GM21619 (cell line): ENCODE results near the gene AVP.

ENCODE experiments used
- ATAC-seq: cut with Tn5 transposase; IDR thresholded peaks from one replicate; pipeline ENCODE4 v1.9.1; 2021; ENCODE audit not compliant: unreplicated experiment

Gene AVP

DNA sequence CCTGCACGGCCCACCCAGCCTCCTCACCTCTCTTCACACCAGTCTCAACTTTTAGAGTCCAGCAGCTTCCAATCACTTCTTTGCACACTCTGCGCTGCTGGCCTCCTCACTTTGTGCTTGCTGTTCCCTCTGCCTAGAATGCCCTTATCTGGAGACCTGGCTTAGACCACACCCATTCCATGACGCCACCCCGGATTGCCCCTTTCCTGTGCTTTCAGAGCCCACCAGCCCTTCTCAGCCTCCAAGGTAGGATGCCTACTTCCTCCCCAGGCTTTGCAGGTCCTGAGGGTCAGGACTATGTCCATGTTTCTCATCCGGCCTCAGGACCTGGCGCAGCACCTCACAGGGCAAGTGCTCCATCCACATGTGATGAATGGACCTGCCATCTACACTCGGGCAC, 27.0 kb upstream of the AVP start:
- no peak for ATAC-seq

DNA sequence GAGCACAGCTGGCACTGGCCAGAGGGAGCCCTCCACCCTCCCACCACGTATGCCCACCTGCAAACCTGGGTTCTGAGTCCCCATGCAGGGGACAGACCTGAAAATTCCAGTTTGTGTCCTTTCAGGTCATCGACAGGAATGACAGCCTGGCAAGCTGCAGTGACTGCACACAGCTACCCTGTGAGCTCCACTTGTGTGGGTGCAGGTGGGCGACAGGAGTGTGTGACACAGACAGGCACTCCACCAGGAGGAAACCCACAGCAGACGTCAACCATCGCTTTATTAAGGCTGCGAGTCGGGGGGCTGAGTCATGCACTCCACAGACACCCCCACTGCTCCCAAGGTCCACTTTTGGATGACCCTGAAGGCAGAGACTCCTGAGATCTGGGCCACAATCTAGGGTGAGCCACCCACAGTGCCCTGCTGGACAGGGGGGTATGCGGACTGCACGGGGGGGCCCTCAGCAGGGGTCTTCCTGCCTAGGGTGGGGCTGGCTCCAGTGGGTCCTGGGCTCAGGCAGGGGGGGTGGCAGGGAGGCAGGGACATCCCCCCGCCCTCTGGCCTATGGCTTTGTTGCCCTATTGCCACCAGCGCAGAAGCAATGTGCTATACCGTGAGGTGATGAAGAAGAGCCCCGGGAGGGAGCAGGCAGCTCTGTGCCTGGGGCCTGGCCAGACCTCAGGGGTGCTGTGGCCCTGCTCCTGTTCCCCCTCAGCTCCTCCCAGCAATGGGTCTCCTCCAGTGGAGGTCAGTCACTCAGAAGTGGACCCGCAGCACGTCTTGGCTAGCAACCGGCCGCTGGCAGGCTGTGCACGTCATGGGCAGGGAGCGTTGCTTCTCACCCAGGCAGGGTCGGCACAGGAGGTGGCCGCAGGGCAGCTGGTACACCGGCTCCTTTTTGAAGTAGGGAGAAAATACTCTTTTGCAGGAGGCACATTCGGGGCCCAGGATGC, 25.1 kb upstream of the AVP start:
- no peak for ATAC-seq

DNA sequence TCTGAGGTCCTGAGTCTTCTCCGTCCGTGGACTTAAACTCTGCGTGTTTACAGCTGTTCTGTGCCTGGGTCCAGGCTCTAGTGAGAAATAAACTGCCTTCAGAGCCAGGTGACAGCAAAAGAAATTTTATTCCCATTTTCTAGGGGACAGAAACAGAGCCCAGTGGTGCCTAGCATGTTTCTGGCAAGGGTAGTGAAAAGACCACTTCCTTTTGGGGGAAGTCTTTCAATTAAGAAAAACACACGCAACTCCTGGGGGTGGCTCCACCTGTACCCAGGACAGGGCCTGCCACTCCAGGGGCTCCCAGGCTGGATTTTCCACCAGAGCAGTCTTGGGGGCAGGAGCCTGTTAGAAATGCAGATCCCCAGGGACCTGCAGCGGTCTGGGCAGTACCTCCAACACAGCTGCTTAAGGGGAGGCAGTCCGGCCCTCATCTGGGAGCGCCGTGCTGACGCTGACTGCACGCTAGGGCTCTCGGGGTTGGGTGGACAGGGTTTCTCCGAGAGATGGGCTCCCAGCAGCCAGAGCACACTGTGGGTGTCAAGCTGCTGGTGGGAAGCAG, 23.0 kb upstream of the AVP start:
- ATAC-seq: no peak

DNA sequence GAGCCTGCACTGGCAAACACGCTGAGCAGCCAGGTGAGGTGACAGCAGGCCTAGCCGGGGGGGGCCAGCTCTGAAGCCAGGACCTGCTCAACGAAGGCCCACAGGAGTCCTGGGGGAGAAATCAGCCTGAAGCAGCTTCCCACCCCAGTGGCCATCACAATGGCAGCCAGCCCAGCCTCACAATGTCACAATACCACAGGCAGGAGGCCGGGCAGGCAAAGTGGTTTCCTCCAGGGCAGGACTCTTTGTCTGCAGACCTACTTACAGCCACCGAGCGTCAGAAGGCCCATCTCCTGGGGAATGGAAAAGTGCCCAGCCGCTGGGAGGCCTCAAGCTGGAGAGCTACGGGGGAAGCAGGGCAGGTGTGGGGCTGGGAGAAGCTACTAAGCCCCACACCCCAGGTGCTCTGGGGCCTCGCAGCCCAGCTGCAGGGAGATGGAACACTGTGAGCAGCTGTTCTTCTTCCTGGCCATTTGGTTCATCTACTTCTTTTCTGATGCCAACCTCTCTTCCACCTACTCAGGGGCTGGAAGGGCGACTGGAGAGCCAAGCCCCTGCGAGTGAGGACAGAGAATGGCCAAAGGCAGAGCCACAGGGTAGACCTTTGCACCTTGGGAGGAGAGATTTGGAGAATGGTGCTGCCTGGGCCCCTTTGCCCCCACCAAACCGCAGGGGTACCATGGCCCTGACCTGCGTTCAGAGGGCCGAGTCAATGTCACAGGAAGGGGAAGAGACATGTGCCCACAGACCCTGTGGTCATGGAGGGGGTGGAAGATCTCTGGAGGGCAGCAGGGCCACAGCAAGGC, 22.3 kb upstream of the AVP start:
- ATAC-seq: no peak

DNA sequence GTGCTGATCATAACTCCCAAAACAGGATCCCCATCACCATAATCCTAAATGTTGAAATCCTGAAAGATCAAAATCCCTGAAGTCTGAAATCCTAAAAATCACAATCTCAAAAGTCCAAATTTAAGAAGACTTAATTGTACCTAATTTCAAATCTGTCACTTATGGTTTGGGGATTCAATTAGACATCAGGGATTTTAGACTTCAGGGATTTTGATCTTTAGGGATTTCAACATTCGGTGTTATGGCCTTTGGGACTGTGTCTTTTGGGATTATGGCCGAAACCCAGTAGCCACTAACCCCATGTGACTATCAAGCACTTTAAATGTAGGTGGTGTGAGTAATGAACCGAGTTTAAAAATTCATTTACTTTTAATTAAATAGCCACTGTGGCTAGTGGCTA, 21.7 kb upstream of the AVP start:
- ATAC-seq: no peak

DNA sequence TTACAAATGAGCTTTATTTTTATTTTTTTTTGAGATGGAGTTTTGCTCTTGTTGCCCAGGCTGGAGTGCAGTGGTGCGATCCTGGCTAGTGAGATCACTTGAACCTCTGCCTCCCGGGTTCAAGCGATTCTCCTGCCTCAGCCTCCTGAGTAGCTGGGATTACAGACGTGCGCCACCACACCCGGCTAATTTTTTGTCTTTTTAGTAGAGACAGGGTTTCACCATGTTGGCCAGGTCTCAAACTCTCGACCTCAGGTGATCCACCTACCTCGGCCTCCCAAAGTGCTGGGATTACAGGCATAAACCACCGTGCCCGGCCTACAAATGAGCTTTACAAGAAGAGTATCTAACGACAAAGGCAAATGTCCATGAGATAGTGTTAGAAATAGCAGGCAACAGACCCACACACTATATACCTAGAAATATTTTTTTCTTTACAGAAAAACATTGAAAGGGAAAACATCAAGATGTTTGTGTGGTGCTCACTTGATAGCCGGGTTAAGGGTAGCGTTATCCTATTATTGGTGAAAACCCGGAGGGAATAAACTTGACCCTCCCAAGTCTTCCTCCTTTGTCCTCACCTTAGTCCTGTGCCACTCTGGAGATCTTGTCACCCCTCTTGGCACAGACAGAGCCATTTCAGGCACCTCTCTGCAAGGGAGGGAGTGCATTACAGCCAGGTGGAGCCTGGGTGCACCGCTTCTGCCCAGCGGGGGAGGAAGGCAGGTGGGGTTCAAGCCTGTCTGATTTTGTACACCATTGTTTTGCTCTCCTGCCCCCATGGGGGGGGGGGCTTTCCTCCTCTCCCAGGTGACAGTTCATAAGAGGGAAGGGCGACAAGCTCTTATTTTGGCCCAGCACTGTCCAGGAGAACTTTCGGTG, 21.0 kb upstream of the AVP start:
- no peak for ATAC-seq

DNA sequence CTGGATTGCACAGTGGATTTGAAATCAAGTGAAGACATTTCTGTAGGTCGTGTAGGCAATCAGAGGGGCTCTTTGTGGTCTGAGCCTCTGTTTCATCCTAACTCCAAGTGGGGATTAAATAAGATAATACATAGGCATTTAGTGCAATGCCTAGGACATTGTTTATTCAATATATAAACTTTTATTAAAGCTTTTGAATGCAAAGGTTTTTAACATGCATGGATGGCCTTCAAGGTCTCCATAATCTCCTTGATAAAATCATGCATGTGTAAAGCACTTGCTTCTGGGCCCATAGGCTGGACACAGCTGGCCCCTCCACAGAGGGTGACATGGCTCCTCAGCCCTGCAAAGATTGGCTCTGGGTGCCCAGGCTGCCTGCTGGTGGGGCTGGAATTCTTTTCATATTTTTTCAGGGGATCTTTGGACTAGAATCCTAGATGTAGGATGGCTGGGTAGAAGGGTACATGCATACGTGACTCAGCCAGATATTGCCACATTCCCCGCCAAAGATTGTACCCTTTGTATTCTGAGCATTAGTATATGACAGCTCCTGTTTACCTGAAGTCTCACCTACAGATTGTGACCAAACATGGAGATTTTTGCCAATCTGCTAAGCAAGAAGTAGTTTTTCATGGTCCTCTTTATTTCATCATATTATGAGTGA, 19.0 kb upstream of the AVP start:
- no peak for ATAC-seq

DNA sequence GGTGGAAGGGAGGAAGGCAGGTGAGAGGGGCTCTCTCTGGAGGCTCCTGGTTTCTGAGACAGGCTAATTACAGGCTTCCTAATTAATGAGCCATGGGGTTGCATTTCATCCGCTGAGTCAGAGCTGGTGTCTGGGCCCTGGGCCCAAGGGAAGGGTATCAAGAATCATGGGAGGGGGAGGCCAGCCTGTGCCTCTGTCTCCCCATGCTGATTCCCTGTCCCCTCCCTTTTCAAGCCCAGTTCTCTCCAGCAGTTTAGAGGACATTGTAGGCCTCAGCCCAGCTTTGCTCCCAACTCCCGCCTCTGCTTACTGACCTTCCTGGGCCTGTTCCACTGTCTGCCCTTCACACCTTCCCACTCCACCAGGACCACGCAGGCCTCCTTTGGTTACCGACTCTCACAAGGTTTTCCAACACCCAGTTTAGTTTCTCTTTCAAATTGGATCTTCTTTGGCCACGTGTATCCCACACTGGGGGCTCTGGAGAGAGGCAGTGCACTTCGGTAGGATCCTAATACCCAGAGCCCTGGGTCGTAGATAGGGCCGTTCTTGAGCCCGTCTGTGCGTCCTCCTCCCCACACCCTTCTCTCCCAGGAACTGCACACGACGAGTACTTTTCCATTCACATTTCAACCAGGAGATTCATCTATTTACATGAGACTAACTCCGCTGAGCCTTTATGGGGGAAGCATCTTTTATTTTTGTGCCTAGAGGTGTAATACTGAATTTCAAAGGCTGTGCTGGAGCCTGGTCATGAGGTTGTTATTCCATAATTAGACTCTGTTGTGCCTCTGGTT, 18.2 kb upstream of the AVP start:
- no peak for ATAC-seq

DNA sequence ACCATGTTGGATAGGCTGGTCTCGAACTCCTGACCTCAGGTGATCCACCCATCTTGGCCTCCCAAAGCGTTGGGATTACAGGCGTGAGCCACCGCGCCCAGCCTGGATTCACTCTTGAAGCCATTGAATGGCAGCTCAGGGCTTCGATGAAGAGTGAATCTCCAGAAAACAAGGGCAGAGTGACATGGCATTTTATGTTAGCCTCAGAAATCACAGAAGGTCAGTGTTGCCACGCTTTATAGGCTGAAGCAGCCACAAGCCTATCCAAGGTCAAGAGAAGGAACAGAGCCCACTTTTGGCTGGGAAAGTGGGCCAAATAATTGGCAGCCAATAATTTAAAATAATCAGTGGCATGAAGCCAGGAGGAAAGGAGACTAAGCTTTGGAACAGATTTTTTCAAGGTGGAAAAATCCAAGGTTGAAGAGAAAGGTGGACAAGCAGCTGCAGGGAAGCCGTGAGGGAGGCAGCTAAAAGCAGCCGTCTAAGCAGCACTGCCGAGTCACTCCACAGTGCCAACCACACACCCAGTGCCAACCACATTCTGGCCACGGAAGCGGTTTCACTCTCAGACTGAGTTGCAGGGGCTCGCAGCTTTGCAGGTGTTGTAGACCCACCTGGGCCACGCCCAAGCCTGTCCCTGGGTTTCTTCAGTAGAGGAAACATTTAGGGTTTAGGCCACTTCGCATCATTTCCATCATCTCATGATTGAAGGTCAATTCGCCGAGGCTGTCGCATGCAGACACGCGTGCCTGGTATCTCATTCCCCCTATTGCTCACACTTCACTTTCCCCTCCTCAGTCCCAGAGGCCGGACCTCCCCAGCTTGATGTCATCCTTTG, 17.4 kb upstream of the AVP start:
- no peak for ATAC-seq

DNA sequence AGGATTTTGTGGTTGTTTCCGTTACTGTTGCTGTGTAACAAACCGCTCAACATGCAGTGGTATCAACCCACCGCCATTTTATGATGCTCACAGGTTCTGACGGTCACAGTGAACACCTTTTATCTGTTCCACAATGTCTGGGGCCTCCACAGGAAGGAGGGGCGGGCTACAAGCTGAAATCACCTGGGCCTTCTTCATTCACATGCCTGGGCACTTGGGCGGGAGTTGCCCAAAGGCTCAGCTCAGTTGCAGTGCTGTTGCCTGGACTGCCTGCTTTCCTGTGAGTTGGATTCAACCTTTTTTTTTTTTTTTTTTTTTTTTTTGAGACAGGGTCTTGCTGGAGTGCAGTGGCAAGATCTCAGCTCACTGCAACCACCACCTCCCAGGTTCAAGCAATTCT, 16.7 kb upstream of the AVP start:
- no peak for ATAC-seq

DNA sequence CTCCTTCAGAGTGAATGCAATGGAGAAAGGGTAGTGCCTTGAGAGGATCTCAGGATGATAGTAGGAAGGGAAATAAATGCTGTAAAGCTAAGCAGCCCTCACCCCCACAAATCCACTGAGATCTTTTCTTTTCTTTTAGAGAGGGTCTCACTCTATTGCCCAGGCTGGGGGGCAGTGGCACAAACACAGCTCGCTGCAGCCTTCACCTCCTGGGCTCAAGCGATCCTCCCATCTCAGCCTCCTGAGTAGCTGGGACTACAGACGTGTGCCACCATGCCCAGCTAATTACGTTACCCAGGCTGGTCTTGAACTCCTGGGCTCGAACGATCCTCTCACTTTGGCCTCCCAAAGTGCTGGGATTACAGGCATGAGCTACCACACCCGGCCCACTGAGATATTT, 16.0 kb upstream of the AVP start:
- ATAC-seq: no peak

DNA sequence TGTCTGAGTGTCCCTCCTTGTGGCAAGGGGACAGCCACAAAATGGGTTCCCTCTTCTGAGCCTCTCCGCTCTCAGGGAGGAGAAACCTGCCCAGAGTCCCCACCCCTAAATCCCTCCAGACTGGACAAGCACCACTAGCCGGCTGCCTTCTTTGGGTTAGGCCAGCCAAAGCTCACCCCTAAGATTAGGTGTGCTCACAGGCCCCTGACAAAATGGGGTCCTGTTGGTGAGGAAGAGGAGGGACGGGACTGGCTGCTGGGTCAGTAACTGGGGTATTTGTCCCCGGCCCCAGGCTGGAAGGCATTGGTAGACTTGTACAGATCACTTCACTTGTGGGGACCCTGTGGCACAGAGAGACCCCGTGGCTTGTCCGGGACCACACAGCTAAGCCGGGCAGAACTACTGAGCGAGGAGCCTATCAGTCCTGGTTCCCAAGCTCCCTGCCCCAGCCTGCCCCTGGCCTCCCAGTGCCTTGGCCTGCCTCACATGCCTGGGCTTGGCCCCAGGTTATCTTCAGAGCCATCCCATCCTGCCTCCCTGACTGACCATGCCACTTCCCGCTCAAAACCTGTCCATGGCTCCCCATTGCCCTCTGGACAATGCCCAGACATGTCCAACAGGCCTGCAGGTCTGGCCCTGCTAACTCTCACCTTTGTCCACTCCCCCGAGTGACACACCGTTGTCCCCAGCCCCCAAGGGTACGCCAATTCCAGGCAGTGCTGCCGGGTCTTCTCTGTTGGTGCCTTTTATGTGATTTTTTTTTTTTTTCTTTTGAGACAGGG, 10.5 kb upstream of the AVP start:
- ATAC-seq: no peak

DNA sequence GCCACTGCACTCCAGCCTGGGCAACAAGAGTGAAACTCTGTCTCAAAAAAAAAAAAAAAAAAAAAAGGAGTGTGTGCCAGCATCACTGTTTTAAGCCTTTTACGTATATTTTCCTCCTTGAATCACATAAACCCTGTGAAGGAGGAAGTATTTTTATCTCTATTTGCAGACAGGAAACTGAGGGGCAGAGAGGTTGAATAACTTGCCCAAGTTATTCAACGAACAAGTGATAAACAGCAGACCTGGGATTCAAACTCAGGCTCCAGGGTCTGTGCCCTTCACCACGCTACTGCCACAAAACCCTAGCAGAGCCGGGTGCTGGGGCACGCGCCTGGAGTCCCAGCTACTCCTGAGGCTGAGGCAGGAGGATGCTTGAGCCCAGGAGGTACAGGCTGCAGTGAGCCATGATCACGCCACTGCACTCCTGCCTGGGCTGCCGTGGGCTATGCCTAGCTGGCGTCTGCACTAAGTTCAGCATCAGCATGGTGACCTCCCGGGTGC, 9.4 kb upstream of the AVP start:
- ATAC-seq: no peak

DNA sequence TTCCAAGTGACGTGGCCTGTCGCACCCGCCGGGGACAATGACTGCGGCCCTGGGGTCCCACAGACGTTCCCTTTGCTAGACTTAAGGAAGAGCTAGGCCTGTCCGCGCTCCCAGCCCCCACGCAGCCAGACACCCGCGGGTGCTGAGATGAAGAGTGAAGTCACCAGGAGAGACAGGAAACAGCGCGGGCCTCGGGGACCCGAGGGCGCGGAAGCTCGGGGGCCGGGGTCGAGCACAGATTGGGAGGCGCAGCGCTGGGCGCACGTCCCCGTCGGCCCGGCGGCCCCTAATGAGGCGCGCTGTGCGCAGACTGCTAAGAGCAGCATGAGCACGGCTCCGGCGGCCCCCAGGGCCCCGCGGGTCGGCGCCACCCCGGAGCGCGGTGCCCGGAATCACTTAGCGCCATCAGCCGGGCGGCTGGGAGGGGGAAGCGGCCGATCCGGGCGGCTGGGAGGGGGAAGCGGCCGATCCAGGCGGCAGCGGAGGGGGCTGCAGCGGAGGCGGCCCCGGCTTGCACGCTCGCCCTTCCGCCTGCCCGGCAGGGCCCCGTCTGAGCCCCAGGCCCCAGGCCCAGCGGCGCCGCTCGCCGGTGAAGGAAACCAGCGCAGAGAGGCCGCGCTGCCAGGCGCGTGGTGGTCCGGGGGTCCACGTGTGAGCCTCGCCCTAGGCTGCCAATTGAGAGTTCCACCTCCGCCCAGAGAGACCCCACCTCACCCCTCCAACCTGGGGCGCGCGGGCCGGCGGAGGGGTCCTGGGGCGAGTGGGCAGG, 8.3 kb upstream of the AVP start:
- no peak for ATAC-seq

DNA sequence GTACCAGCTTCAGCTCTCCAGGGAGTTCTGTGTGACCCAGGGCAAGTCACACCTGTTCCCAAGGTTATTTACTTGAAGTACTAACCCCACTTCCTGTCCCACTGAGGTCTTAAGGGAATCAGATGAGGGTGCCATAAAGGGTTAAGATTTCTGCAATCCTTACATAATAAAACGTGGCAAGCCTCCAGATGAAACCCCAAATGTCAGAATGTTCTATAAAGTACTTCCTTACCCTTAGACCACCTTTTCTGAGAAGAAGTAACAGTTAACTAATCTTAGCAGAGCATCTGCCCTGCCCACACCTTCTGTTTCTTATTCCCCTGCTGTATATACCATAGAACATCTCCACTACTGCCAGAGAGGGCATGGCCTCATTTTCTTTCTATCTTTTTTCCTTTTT, 6.0 kb upstream of the AVP start:
- ATAC-seq: no peak

DNA sequence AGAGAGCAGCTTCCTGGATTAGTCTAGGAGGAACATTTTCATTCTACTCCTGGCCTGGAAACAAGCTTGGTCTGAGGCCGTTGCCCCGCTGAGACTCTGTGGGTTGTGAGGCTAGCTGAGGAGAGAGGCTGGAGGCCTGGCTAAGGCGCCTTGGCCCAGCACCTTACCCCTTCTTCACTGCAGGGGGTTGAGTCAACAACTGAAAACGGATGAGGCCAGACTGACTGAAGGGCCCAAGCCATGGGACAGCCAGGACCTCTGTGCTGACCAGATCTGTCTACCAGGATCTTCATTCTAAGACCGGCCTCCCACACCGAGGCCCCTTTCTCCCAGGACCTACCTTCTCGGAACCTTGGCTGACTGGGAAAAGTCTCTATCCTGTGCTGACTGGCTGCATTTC, 3.5 kb upstream of the AVP start:
- ATAC-seq: no peak

DNA sequence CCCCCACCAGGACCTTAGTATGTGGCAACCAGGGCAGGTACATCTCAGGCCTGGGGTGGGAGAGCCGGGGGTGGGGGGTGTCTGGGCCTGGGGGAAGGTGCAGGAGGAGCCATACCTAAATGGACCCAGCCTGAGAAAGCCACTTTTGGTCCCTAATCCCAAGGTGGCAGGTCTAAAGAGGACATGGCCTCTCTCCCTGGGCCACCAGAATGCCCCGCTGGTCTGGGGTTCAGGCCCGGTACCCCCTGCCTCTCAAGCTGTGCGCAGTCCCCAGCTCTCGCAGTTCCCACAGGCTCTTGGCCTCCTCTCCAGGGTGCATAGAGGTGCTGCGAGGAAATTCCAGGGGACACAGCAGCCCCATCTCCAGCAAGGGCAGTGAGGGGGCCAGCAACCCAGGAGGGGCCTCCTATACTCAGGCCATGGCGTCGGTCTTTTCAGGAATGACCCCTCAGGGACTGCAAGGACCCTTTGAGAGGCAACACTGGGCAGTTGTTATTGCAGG, 1.1 kb upstream of the AVP start:
- no peak for ATAC-seq
